Stimulated activated CD4-positive, alpha-beta T cell treated with anti-CD3 and anti-CD28 coated beads, Interleukin-1b, Interleukin-23, amount 100 ng/mL, for 24 hours (primary cell): Measurements from ENCODE around the gene IQSEC3.

ENCODE experiments used
- DNase-seq, 4 experiments: peaks; one replicate each; pipeline ENCODE4 v3.0.0-alpha.2; 2020; ENCODE audit warnings: low read depth in 4 of 4, low spot score in 1 of 4

IQSEC3 gene

GRCh38 chr12:78981-79380 is 12.4 kb downstream of the IQSEC3 start:
- DNase-seq, result no peak

GRCh38 chr12:80681-81190 is 14.2 kb downstream of the IQSEC3 start:
- no peak for DNase-seq

- no peak for DNase-seq
Measured at GRCh38 chr12:82740-83139, 16.2 kb downstream of the IQSEC3 start.

GRCh38 chr12:84056-84455 is 17.5 kb downstream of the IQSEC3 start:
- DNase-seq, result no peak

- no peak for DNase-seq
Measured at GRCh38 chr12:85191-85666, 18.7 kb downstream of the IQSEC3 start.

GRCh38 chr12:87315-87714 is 20.7 kb downstream of the IQSEC3 start:
- no peak for DNase-seq

- no peak for DNase-seq
Measured at GRCh38 chr12:87856-88255, 21.3 kb downstream of the IQSEC3 start.

- DNase-seq, result no peak
Measured at GRCh38 chr12:89653-90052, 23.1 kb downstream of the IQSEC3 start.

GRCh38 chr12:91213-91612 is 24.6 kb downstream of the IQSEC3 start:
- DNase-seq, result no peak

- DNase-seq, result no peak
Measured at GRCh38 chr12:93266-94005, 26.9 kb downstream of the IQSEC3 start.

GRCh38 chr12:96543-96942 is 30.0 kb downstream of the IQSEC3 start:
- DNase-seq, result no peak

GRCh38 chr12:98924-99352 is 32.4 kb downstream of the IQSEC3 start:
- no peak for DNase-seq

- DNase-seq, result no peak
Measured at GRCh38 chr12:99605-100004, 33.0 kb downstream of the IQSEC3 start.

- DNase-seq, result no peak
Measured at GRCh38 chr12:101969-102878, 35.7 kb downstream of the IQSEC3 start.

GRCh38 chr12:102879-103168 is 36.3 kb downstream of the IQSEC3 start:
- DNase-seq, result no peak

- DNase-seq, result no peak
Measured at GRCh38 chr12:103169-103981, 36.8 kb downstream of the IQSEC3 start.

GRCh38 chr12:104551-105081 is 38.0 kb downstream of the IQSEC3 start:
- DNase-seq, result no peak

- no peak for DNase-seq
Measured at GRCh38 chr12:105696-106095, 39.1 kb downstream of the IQSEC3 start.

- DNase-seq, result no peak
Measured at GRCh38 chr12:106118-106591, 39.6 kb downstream of the IQSEC3 start.

GRCh38 chr12:108594-108993 is 42.0 kb downstream of the IQSEC3 start:
- no peak for DNase-seq

- DNase-seq, result no peak
Measured at GRCh38 chr12:109446-109845, 42.9 kb downstream of the IQSEC3 start.
